DND-41 (cell line): ENCODE measurements around the gene SDK2.

Source experiments
- ATAC-seq: fragments of 200-7000 bp; cut with Tn5 transposase; 3 replicates; pipeline ENCODE4 v1.9.1; 2021; ENCODE audit warnings: low read depth; ENCODE audit not compliant: insufficient read depth
- DNase-seq: peaks from one replicate; pipeline ENCODE4 v3.0.0-alpha.2; 2020
- H2AFZ ChIP-seq: 2 replicates; pipeline ENCODE4 v1.6.0; 2012; ENCODE audit warnings: low read depth, low read length
- H3K27ac ChIP-seq: 2 replicates; pipeline ENCODE4 v1.5.1; 2012; ENCODE audit warnings: low read length, inconsistent platforms
- H3K27me3 ChIP-seq: fragments of 200-600 bp; sonication (generic); 2 replicates; pipeline ENCODE4 v1.6.0; 2012; ENCODE audit warnings: low read length, mild to moderate bottlenecking, inconsistent platforms; ENCODE audit not compliant: insufficient read depth, poor library complexity
- H3K36me3 ChIP-seq: 2 replicates; pipeline ENCODE4 v1.5.1; 2012; ENCODE audit warnings: low read length, inconsistent platforms; ENCODE audit not compliant: insufficient read depth
- H3K4me1 ChIP-seq: 2 replicates; pipeline ENCODE4 v1.5.1; 2012; ENCODE audit warnings: mild to moderate bottlenecking, low read length; ENCODE audit not compliant: insufficient read depth
- H3K4me2 ChIP-seq: 2 replicates; pipeline ENCODE4 v1.6.0; 2012; ENCODE audit warnings: mild to moderate bottlenecking, moderate library complexity, low read length, inconsistent platforms; ENCODE audit not compliant: insufficient read depth
- H3K4me3 ChIP-seq, 2 experiments: fragments of 200-600 bp in 1 of 2; shearing (Covaris generic) in 1 of 2; 2 replicates each; pipeline ENCODE4 v1.5.1; 2012 to 2016; ENCODE audit warnings: inconsistent platforms in 2 of 2, low read length in 2 of 2, mild to moderate bottlenecking in 2 of 2, low read depth in 1 of 2, moderate library complexity in 1 of 2
- H3K79me2 ChIP-seq: 2 replicates; pipeline ENCODE4 v1.6.0; 2012; ENCODE audit warnings: low read length, inconsistent platforms; ENCODE audit not compliant: insufficient read depth
- H3K9ac ChIP-seq: 2 replicates; pipeline ENCODE4 v1.6.0; 2012; ENCODE audit warnings: low read depth, mild to moderate bottlenecking, inconsistent platforms, low read length, moderate library complexity
- H3K9me3 ChIP-seq: 2 replicates; pipeline ENCODE4 v1.5.1; 2012; ENCODE audit warnings: low read length, moderate library complexity, mild to moderate bottlenecking, inconsistent platforms; ENCODE audit not compliant: insufficient read depth, severe bottlenecking
- H4K20me1 ChIP-seq: 2 replicates; pipeline ENCODE4 v1.6.0; 2012; ENCODE audit warnings: low read length; ENCODE audit not compliant: insufficient read depth
- CTCF ChIP-seq: IDR thresholded peaks from 2 replicates; pipeline ENCODE4 v1.5.1; 2012; ENCODE audit warnings: borderline replicate concordance, low read length, moderate library complexity, mild to moderate bottlenecking; ENCODE audit not compliant: poor library complexity, severe bottlenecking; ENCODE audit errors: extremely low read depth
- EZH2 ChIP-seq: IDR thresholded peaks from 3 replicates; pipeline ENCODE4 v1.6.1; 2012; ENCODE audit warnings: borderline replicate concordance, low read depth, mild to moderate bottlenecking, moderate library complexity, low read length, inconsistent platforms; ENCODE audit not compliant: severe bottlenecking

SDK2 gene

GRCh38 chr17:73342541-73343167 is 301.6 kb downstream of the SDK2 start:
- ATAC-seq (no peak), DNase-seq (no peak)
- H3K4me3 ChIP-seq, result no peak overlapping the region
- no peaks in the 10 kb centered on the region for H3K36me3 ChIP-seq
- TF ChIP-seq CTCF, result no peak
- no peak for TF ChIP-seq EZH2
- no peak overlapping the region for H2AFZ ChIP-seq
- no peaks in the 10 kb centered on the region for H3K9me3 ChIP-seq
- no peaks in the 10 kb centered on the region for H3K79me2 ChIP-seq
- no peaks in the 10 kb centered on the region for H4K20me1 ChIP-seq
- H3K4me2 ChIP-seq, result no peak overlapping the region
- no peaks in the 10 kb centered on the region for H3K4me1 ChIP-seq
- H3K27me3 ChIP-seq, result no peaks in the 10 kb centered on the region
- no peak overlapping the region for H3K27ac ChIP-seq
- no peak overlapping the region for H3K9ac ChIP-seq

DNA sequence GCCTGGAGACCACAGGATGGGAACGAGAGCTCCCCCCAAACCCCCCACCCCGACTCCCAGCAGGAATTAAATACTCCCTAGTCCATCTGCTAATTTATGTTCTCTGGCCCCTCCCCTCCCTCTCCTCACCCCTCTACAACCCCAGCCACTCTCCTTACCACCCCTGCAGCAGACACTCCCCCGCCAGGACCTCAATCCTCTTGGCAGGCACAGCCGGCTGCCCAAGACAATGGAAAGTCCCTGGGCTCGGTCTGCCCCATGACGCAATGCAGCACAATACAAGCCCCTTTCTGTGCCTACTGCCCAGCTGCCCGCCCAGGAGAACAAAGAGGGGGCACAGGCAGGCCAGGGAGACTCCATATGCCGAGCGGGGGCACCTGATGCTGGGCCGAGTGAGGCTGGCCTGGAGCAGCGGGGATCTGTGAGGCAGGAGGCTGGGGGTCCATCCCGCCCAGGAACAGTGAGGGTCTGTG is 302.2 kb downstream of the SDK2 start:
- no peaks in the 10 kb centered on the region for H3K36me3 ChIP-seq
- no peak for TF ChIP-seq CTCF
- TF ChIP-seq EZH2, result no peak
- no peaks in the 10 kb centered on the region for H3K4me1 ChIP-seq
- H4K20me1 ChIP-seq, result no peaks in the 10 kb centered on the region
- no peaks in the 10 kb centered on the region for H3K27me3 ChIP-seq
- no peak overlapping the region for H3K4me2 ChIP-seq
- no peaks in the 10 kb centered on the region for H3K79me2 ChIP-seq
- no peak overlapping the region for H2AFZ ChIP-seq
- ATAC-seq (no peak), DNase-seq (no peak)
- H3K4me3 ChIP-seq, result no peak overlapping the region
- H3K9ac ChIP-seq, result no peak overlapping the region
- H3K27ac ChIP-seq, result no peak overlapping the region
- H3K9me3 ChIP-seq, result no peaks in the 10 kb centered on the region

- H3K4me2 ChIP-seq, result no peak overlapping the region
Observed at GRCh38 chr17:73341350-73342049, 302.7 kb downstream of the SDK2 start.

More at GRCh38 chr17:73341350-73342049, 302.7 kb downstream of the SDK2 start:
- ATAC-seq, result no peak
- Histone ChIP-seq H3K27ac (no peak overlapping the region), H2AFZ (no peak overlapping the region), H4K20me1 (no peaks in the 10 kb centered on the region), H3K27me3 (no peaks in the 10 kb centered on the region), H3K36me3 (no peaks in the 10 kb centered on the region), H3K4me3 (no peak overlapping the region), H3K9ac (no peak overlapping the region), H3K9me3 (no peaks in the 10 kb centered on the region), H3K4me1 (no peaks in the 10 kb centered on the region), H3K79me2 (no peaks in the 10 kb centered on the region)
- TF ChIP-seq EZH2 (no peak), CTCF (no peak)
- no peak for DNase-seq
